GM12878 (cell line): ENCODE data around the gene ARAP3. TPM values are rescaled to one million over a fixed set of nuclear protein-coding genes. Genes with fewer than 3 reads are reported as not detected.

Experiments
- ATF2 ChIP-seq: IDR thresholded peaks from 2 replicates; pipeline ENCODE4 v1.6.1; 2012; ENCODE audit warnings: low read length, inconsistent platforms
- CEBPZ ChIP-seq: fragments of 150-350 bp; IDR thresholded peaks from 2 replicates; pipeline ENCODE4 v1.6.1; 2016; ENCODE audit warnings: low read depth, low read length
- ETV6 ChIP-seq, 2 experiments: fragments of 450-650 bp in 1 of 2; IDR thresholded peaks in 1 of 2; conservative IDR thresholded peaks in 1 of 2; 2 replicates each; pipeline ENCODE4 v1.6.1; 2014; ENCODE audit warnings: antibody characterized with exemption in 1 of 2, borderline replicate concordance in 1 of 2, low read depth in 1 of 2, mild to moderate bottlenecking in 1 of 2, moderate library complexity in 1 of 2
- IRF4 ChIP-seq: IDR thresholded peaks from 2 replicates; pipeline ENCODE4 v1.6.1; 2011; ENCODE audit warnings: low read depth, low read length
- JUNB ChIP-seq: IDR thresholded peaks from 2 replicates; pipeline ENCODE4 v1.6.1; 2016; ENCODE audit warnings: antibody characterized with exemption, mild to moderate bottlenecking
- JUND ChIP-seq: IDR thresholded peaks from 2 replicates; pipeline ENCODE4 v1.6.1; 2012; ENCODE audit warnings: low read depth, mild to moderate bottlenecking, low read length, improper control_type of control experiment, moderate library complexity
- RUNX3 ChIP-seq: IDR thresholded peaks from 2 replicates; pipeline ENCODE4 v1.6.1; 2012; ENCODE audit warnings: low read length, inconsistent platforms
- SMARCA5 ChIP-seq: fragments of 450-650 bp; IDR thresholded peaks from 2 replicates; pipeline ENCODE4 v1.6.1; 2017; ENCODE audit warnings: mild to moderate bottlenecking
- SPI1 ChIP-seq: IDR thresholded peaks from 2 replicates; pipeline ENCODE4 v1.6.1; 2011; ENCODE audit warnings: low read depth, mild to moderate bottlenecking, low read length, moderate library complexity, borderline replicate concordance; ENCODE audit not compliant: insufficient read depth
- polyA plus RNA-seq, 11 experiments: library from polyadenylated mRNA; depleted of rRNA in 4 of 11; unstranded in 6 of 11; stranded (reverse) in 5 of 11; fragments of >200 nt; fragmentation: Nextera tagmentation in 4 of 11; fragmentation: Illumina TruSeq in 1 of 11; extraction: Ambion mirVana in 4 of 11; extraction: Trizol in 1 of 11; gene quantifications; 1 replicate in 1 of 11; 2 replicates in 10 of 11; pipeline versions ENCODE4 v1.2.1 to v1.2.3, GENCODE V29; 2011 to 2016; ENCODE audit warnings: inconsistent platforms in 2 of 11, missing spikeins in 2 of 11, low read depth in 1 of 11
- total RNA-seq, 4 experiments: library from RNA; depleted of rRNA in 3 of 4; stranded (reverse); fragments of >200 nt in 3 of 4; fragmentation: Illumina TruSeq in 1 of 4; extraction: Trizol in 1 of 4; gene quantifications; 2 replicates each; pipeline versions ENCODE4 v1.2.1 to v1.2.3, GENCODE V29; 2013 to 2021

ARAP3 gene
- total and polyA plus RNA-seq, 10 of the 15 experiments (the other 5 are each of a cell fraction or from before 2014, with no cell fraction given): 0.01 to 0.08 TPM; not detected in 8

GRCh38 chr5:141633871-141634561 is 48.0 kb downstream of the ARAP3 start (continued):
- TF ChIP-seq CEBPZ (no peak), JUND (peak; percentile 91), SPI1 (peak; percentile 79), RUNX3 (peak; percentile 82), ATF2 (peak; percentile 70; the same call in 1 of the 2 replicates), IRF4 (peak; percentile 89), ETV6 (conservative IDR thresholded peaks at IDR 0.05 in 1 of 2, IDR thresholded peaks at IDR 0.05 in 1 of 2; ENCODE audit: borderline replicate concordance in 1 of 2, low read depth in 1 of 2) (peak in 1 of 2 experiments; percentile 48; a peak in 1 of 4 replicates), SMARCA5 (peak; percentile 99), JUNB (peak; percentile 92)
